Stimulated activated CD8-positive, alpha-beta memory T cell treated with anti-CD3 and anti-CD28 coated beads, Interleukin-2, amount 100 ng/mL, for 48 hours (primary cell): ENCODE results near the gene FBXW2.

Experiments
- DNase-seq, 2 donors: peaks; one replicate each; pipeline ENCODE4 v3.0.0-alpha.2; 2020; ENCODE audit warnings: low read depth in 2 of 2

FBXW2 gene

DNA sequence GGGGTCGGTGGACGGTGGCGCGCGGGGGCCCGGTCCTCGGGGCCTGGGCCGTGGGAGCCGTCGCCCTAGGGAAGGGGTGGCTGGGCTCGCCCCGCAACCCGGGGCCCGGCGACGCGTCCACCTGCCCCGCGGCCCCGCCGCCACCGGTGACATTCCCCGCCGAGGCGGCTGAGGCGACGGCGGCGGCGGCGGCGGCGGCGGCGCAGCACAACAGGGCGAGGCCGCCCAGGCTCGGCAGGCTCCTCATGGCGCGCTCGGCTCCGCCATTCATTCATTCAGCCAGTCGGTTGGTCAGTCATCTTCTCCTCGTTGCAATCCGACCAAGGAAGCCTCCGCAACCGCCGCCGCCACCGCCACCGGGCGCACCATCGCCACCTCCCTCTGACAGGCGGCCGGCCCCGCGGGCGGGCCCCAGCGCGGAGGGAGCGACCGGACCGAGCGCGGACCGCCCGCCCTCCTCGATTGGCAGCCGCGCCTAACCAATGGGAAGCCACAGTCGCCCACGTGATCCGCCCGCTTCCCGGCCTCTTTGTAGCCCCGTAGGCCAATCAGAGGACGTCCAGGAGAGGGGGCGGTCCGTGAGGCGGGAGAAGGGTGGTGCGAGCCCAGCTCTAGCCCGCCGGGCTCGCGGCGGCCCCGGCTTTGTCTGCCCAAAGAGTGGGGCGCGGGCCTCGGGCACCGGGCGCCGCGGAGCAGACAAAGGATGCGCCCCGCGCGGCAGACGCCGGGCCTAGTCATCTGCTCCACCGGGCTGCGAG lies 78.9 kb downstream of the FBXW2 start, which contains the start of gene MEGF9:
Gene MEGF9, minus strand, starts transcription at position 383 of the 758 bp plus-strand sequence. Its CDS starts 112 bp downstream, at position 271.
- peak; percentile 94 to 97 for DNase-seq

GRCh38 chr9:120713257-120714087 lies 79.7 kb downstream of the FBXW2 start:
- no peak for DNase-seq

GRCh38 chr9:120712539-120713031 lies 80.6 kb downstream of the FBXW2 start:
- no peak for DNase-seq

DNA sequence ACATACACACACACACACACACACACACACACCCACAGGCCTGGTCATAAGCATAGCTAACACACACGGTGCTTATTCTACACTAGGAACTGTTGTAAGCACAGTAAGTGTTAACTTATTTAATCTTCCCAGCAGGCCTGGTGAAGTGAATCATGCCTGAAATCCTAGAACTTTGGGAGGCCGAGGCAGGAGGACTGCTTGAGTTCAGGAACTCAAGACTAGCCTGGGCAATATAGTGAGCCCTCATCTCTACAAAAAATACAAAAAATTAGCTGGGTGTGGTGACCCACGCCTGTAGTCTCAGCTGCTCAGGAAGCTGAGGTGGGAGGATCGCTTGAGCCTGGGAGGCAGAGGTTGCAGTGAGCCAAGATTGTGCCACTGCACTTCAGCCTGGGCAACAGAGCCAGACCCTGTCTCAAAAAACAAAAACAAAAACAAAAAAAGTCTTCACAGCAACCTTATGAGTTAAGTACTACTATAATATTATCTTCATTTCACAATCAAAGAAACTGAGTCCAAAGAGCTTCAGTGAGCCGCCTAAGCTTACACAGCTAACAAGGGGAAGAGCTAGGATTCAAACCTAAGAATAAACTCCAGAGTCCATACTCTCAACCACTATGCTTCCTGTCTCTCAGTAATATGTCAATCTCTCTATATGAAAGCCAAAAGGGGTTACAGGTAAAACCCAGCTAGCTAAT lies 81.2 kb downstream of the FBXW2 start:
- DNase-seq = no peak

DNA sequence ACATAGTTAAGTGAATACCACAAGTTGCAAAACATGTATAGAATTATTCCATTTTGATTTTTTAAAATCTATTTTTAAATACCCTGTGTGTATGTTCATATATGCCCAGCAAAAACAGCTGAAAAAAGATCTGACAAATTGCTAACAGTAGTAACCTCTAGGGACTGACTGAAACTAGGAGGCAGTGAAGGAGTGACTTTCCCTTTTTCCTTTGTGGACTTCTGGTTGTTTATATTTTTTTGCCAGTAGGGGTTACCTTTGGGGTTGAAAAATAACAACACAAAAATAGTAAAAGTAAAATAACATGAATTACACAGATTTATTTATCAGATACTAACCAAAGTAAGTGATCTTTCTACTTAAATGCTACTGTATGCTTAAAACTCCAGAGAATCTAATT lies 81.9 kb downstream of the FBXW2 start:
- DNase-seq = no peak

- no peak for DNase-seq
Observed at GRCh38 chr9:120710110-120710981, 82.9 kb downstream of the FBXW2 start.

- DNase-seq = no peak
Observed at GRCh38 chr9:120708526-120709224, 84.5 kb downstream of the FBXW2 start.

DNA sequence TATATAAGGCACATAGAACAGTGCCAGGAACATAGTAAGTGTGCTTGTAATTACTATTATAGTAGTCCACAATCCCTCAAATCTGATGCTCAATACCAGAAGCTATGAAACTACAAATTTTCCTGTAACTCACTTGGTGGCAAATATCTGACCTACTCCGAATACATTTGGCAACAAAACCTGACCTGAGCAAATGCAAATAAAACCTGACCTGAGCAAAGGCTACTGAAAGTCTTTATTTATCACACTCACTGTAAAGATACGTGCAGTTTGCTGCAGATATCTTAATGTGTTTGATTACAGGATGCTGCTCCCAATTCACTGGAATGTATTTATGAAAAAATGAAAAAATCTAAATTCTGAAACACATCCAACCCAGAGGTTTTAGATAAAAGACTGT lies 86.0 kb downstream of the FBXW2 start:
- no peak for DNase-seq
